Brain pericyte (primary cell): Measurements from ENCODE around the gene ALDH1A2.
"Not testable (repeated sequence)": the region's sequence is repeated elsewhere in the genome, so short reads cannot be mapped to it uniquely, and the experiment has no call there.

ENCODE experiments used
- DNase-seq: peaks from one replicate; pipeline ENCODE4 v3.0.0-alpha.2; 2012; ENCODE audit warnings: low read depth, low spot score

Gene ALDH1A2

GRCh38 chr15:58066042-58066867 lies 744 bp upstream of the ALDH1A2 start:
- DNase-seq = no peak

GRCh38 chr15:58064980-58065444 lies 499 bp downstream of the ALDH1A2 start:
- DNase-seq = no peak

GRCh38 chr15:58064082-58064979 lies 1.2 kb downstream of the ALDH1A2 start:
- DNase-seq = no peak

- DNase-seq = no peak
Measured at GRCh38 chr15:58063614-58064013, 1.9 kb downstream of the ALDH1A2 start.

GRCh38 chr15:58062983-58063382 lies 2.5 kb downstream of the ALDH1A2 start:
- DNase-seq = no peak

- DNase-seq = no peak
Measured at GRCh38 chr15:58062175-58062574, 3.3 kb downstream of the ALDH1A2 start.

- DNase-seq = no peak
Measured at GRCh38 chr15:58060575-58060974, 4.9 kb downstream of the ALDH1A2 start.

GRCh38 chr15:58058729-58059128 lies 6.8 kb downstream of the ALDH1A2 start:
- DNase-seq = no peak

GRCh38 chr15:58058073-58058472 lies 7.4 kb downstream of the ALDH1A2 start:
- no peak for DNase-seq

GRCh38 chr15:58057559-58057958 lies 8.0 kb downstream of the ALDH1A2 start:
- no peak for DNase-seq

- DNase-seq = no peak
Measured at GRCh38 chr15:58056015-58056414, 9.5 kb downstream of the ALDH1A2 start.

GRCh38 chr15:58053315-58054153 lies 12.0 kb downstream of the ALDH1A2 start:
- no peak for DNase-seq

- DNase-seq = no peak
Measured at GRCh38 chr15:58052334-58052733, 13.2 kb downstream of the ALDH1A2 start.

GRCh38 chr15:58049520-58050227 lies 15.8 kb downstream of the ALDH1A2 start:
- DNase-seq = no peak

GRCh38 chr15:58048261-58048660 lies 17.2 kb downstream of the ALDH1A2 start:
- DNase-seq = no peak

GRCh38 chr15:58047149-58047548 lies 18.4 kb downstream of the ALDH1A2 start:
- DNase-seq = no peak

GRCh38 chr15:58046467-58046866 lies 19.0 kb downstream of the ALDH1A2 start:
- no peak for DNase-seq

- not testable (repeated sequence) for DNase-seq
Measured at GRCh38 chr15:58045376-58045775, 20.1 kb downstream of the ALDH1A2 start.

GRCh38 chr15:58044551-58044950 lies 21.0 kb downstream of the ALDH1A2 start:
- no peak for DNase-seq

- DNase-seq = no peak
Measured at GRCh38 chr15:58043192-58043903, 22.2 kb downstream of the ALDH1A2 start.
